HEK293 (cell line): Measurements from ENCODE around the gene FGD4.

Experiments
- CTCF ChIA-PET: fragments of 350-600 bp; formaldehyde crosslinking; extraction: SDS; loops from one replicate; lab custom pipeline; 2021; ENCODE audit warnings: antibody characterized with exemption; lab: Yijun Ruan, JAX
- POLR2A ChIA-PET: fragments of 300-600 bp; formaldehyde crosslinking; extraction: SDS; loops from one replicate; lab custom pipeline; 2020; ENCODE audit warnings: antibody characterized with exemption, inconsistent platforms; lab: Yijun Ruan, JAX
- H3K27ac ChIP-seq: fragments of 200-500 bp; sonication (Bioruptor generic); 2 replicates; pipeline ENCODE4 v1.5.1; 2014; ENCODE audit warnings: low read depth, low read length, control low read depth, inconsistent platforms; ENCODE audit errors: extremely low read depth
- H3K36me3 ChIP-seq, 2 experiments: fragments of 200-500 bp in 1 of 2; sonication (Bioruptor generic) in 1 of 2; 1 replicate in 1 of 2; 2 replicates in 1 of 2; pipeline ENCODE4 v1.5.1; 2014 to 2017; ENCODE audit warnings: inconsistent platforms in 2 of 2, low read length in 2 of 2; ENCODE audit not compliant: control insufficient read depth in 2 of 2, insufficient read depth in 1 of 2
- H3K4me1 ChIP-seq: fragments of 200-500 bp; sonication (Bioruptor generic); 2 replicates; pipeline ENCODE4 v1.5.1; 2014; ENCODE audit warnings: mild to moderate bottlenecking, low read length, inconsistent platforms; ENCODE audit not compliant: control insufficient read depth, insufficient read depth
- H3K4me3 ChIP-seq: 2 replicates; pipeline ENCODE4 v1.5.1; 2011; ENCODE audit warnings: low read depth, mild to moderate bottlenecking, control low read depth, low read length, moderate library complexity
- H3K9me3 ChIP-seq: fragments of 200-500 bp; sonication (Bioruptor generic); 2 replicates; pipeline ENCODE4 v1.5.1; 2014; ENCODE audit warnings: low read depth, low read length, inconsistent platforms; ENCODE audit not compliant: control insufficient read depth, insufficient read depth
- BCL11A ChIP-seq: fragments of 450-650 bp; formaldehyde crosslinking; IDR thresholded peaks from 2 replicates; pipeline ENCODE4 v1.5.1; 2016; ENCODE audit warnings: low read depth, missing biosample characterization, missing genetic modification characterization
- MEIS1 ChIP-seq: sonication (generic); formaldehyde crosslinking; IDR thresholded peaks from 2 replicates; pipeline ENCODE4 v1.8.1; 2022; ENCODE audit warnings: missing genetic modification reagents, mild to moderate bottlenecking, borderline replicate concordance
- SALL2 ChIP-seq: fragments of 450-650 bp; formaldehyde crosslinking; IDR thresholded peaks from 2 replicates; pipeline ENCODE4 v1.5.0; 2017; ENCODE audit warnings: missing biosample characterization, mild to moderate bottlenecking, missing genetic modification characterization, borderline replicate concordance
- SP3 ChIP-seq: fragments of 450-650 bp; formaldehyde crosslinking; IDR thresholded peaks from 2 replicates; pipeline ENCODE4 v1.5.1; 2016; ENCODE audit warnings: missing biosample characterization, missing genetic modification characterization
- ZBTB17 ChIP-seq: fragments of 450-650 bp; formaldehyde crosslinking; IDR thresholded peaks from 2 replicates; pipeline ENCODE4 v1.5.1; 2016; ENCODE audit warnings: missing biosample characterization, missing genetic modification characterization
- ZBTB48 ChIP-seq: fragments of 450-650 bp; formaldehyde crosslinking; IDR thresholded peaks from 2 replicates; pipeline ENCODE4 v1.5.1; 2016; ENCODE audit warnings: missing biosample characterization, missing genetic modification characterization
- ZNF175 ChIP-seq: fragments of 450-650 bp; formaldehyde crosslinking; IDR thresholded peaks from 2 replicates; pipeline ENCODE4 v1.5.1; 2016; ENCODE audit warnings: missing biosample characterization, missing genetic modification characterization
- ZNF184 ChIP-seq: fragments of 450-650 bp; IDR thresholded peaks from 2 replicates; pipeline ENCODE4 v1.5.1; 2018; ENCODE audit warnings: missing biosample characterization, mild to moderate bottlenecking, missing genetic modification characterization
- ZNF2 ChIP-seq: fragments of 450-650 bp; formaldehyde crosslinking; IDR thresholded peaks from 2 replicates; pipeline ENCODE4 v1.5.1; 2016; ENCODE audit warnings: missing biosample characterization, missing genetic modification characterization
- ZNF221 ChIP-seq: fragments of 450-650 bp; formaldehyde crosslinking; IDR thresholded peaks from 2 replicates; pipeline ENCODE4 v1.5.1; 2017; ENCODE audit warnings: missing biosample characterization, missing genetic modification characterization, borderline replicate concordance
- ZNF37A ChIP-seq: fragments of 450-650 bp; IDR thresholded peaks from 2 replicates; pipeline ENCODE4 v1.5.1; 2018; ENCODE audit warnings: missing biosample characterization, missing genetic modification characterization
- ZNF600 ChIP-seq: fragments of 450-650 bp; formaldehyde crosslinking; IDR thresholded peaks from 2 replicates; pipeline ENCODE4 v1.5.1; 2016; ENCODE audit warnings: missing biosample characterization, missing genetic modification characterization
- ZNF623 ChIP-seq: fragments of 450-650 bp; formaldehyde crosslinking; IDR thresholded peaks from 2 replicates; pipeline ENCODE4 v1.5.1; 2016; ENCODE audit warnings: missing biosample characterization, missing genetic modification characterization
- ZNF629 ChIP-seq: fragments of 450-650 bp; formaldehyde crosslinking; IDR thresholded peaks from 2 replicates; pipeline ENCODE4 v1.5.1; 2017; ENCODE audit warnings: missing biosample characterization, missing genetic modification characterization
- TF ChIP-seq, protein P1 (sequence below): fragments of 450-650 bp; formaldehyde crosslinking; IDR thresholded peaks from 2 replicates; pipeline ENCODE4 v1.5.1; 2016; ENCODE audit warnings: missing biosample characterization, missing genetic modification characterization
- TF ChIP-seq, protein P2 (sequence below): fragments of 450-650 bp; formaldehyde crosslinking; IDR thresholded peaks from 2 replicates; pipeline ENCODE4 v1.5.1; 2016; ENCODE audit warnings: missing biosample characterization, missing genetic modification characterization, low read depth
- TF ChIP-seq, protein P3 (sequence below): fragments of 450-650 bp; formaldehyde crosslinking; IDR thresholded peaks from 2 replicates; pipeline ENCODE4 v1.5.1; 2016; ENCODE audit warnings: missing biosample characterization, missing genetic modification characterization
- TF ChIP-seq, protein P4 (sequence below): fragments of 450-650 bp; formaldehyde crosslinking; IDR thresholded peaks from 2 replicates; pipeline ENCODE4 v1.5.1; 2016; ENCODE audit warnings: missing biosample characterization, missing genetic modification characterization

The FGD4 gene

DNA sequence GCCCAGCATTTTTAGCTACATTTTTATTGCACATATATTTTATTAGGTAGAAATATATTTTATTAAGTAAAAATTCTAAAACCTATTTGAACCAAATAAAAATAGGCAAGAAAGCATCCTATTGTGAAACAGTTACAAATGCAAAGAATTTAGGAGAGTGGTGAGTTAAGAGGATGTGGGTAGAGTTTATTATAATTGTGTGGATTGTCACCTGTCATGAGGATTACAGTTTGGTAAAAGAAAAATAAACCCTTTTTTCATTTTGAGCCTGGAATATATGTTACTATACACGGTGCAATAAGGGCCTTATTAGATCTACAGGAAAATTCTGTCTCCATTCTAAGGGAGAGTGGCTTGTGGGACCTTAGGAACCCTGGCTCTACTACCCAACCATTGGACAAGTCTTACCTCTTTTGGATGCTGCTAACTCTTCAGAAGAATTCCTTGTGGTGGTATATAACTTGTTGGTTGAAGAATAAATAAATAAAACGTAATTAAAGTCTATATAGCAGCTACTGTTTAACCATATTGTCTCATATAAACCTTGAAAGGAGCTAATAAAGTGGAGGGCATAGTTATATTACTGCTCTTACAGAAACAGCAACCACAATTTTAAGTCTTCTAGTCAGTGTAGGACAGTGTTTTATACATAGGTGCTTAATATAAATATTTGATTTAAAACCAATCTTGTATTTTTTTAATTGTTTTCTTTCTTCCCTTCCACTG is 67.8 kb downstream of the FGD4 start (continued):
- TF ChIP-seq, protein P1, sequence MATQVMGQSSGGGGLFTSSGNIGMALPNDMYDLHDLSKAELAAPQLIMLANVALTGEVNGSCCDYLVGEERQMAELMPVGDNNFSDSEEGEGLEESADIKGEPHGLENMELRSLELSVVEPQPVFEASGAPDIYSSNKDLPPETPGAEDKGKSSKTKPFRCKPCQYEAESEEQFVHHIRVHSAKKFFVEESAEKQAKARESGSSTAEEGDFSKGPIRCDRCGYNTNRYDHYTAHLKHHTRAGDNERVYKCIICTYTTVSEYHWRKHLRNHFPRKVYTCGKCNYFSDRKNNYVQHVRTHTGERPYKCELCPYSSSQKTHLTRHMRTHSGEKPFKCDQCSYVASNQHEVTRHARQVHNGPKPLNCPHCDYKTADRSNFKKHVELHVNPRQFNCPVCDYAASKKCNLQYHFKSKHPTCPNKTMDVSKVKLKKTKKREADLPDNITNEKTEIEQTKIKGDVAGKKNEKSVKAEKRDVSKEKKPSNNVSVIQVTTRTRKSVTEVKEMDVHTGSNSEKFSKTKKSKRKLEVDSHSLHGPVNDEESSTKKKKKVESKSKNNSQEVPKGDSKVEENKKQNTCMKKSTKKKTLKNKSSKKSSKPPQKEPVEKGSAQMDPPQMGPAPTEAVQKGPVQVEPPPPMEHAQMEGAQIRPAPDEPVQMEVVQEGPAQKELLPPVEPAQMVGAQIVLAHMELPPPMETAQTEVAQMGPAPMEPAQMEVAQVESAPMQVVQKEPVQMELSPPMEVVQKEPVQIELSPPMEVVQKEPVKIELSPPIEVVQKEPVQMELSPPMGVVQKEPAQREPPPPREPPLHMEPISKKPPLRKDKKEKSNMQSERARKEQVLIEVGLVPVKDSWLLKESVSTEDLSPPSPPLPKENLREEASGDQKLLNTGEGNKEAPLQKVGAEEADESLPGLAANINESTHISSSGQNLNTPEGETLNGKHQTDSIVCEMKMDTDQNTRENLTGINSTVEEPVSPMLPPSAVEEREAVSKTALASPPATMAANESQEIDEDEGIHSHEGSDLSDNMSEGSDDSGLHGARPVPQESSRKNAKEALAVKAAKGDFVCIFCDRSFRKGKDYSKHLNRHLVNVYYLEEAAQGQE (tag by site-specific recombination): no peak
- TF ChIP-seq ZNF2 (no peak), SP3 (tag by site-specific recombination) (no peak)

DNA sequence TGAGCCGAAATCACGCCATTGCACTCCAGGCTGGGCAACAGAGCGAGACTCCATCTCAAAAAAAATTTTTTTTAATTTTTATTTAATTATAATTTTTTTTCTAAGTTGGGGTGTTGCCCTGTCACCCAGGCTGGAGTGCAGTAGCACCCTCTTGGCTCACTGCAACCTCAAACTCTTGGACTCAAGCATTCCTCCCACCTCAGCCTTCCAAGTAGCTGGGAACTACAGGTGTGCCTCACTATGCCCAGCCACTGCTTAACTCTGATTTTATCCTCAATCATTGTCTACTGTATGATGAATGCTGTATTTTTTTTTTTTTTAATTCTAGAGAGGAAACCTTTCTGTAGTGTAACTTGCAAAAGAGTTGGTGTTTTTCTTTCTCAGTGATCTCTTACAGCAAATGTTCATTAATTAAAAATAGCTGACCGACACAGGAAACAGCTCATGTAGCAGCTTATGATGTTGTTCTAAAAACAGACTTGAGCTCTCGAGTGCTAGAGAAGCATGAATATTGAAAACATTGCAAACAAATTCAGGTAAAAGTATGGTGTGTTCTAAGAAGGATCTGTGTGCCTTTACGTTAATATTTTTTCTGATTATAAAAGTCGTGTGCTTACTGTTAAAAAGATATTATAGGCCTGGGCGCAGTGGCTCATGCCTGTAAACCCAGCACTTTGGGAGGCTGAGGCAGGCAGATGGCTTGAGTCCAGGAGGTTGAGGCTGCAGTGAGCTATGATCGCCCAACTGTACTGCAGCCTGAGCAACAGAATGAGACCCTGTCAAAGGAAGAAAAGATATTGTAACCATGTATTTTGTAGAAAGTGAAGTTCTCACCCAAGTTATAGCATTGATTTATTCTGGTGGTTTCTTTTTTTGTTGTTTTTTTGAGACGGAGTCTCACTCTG is 68.9 kb downstream of the FGD4 start:
- no peak overlapping the region for H3K27ac ChIP-seq
- CTCF ChIA-PET: interaction anchor here (0.7 to 0.9 kb wide), 2 partner anchors 13 to 232 kb away, joined by 3 read pairs; no protein-coding TSS in a partner anchor
- no peaks in the 10 kb centered on the region for H3K36me3 ChIP-seq
- H3K4me3 ChIP-seq: no peak overlapping the region
- POLR2A ChIA-PET: interaction anchor here (0.6 kb wide), 1 partner anchor 62 kb away, joined by 3 read pairs; no protein-coding TSS in a partner anchor
- TF ChIP-seq SALL2 (tag by site-specific recombination) (no peak), MEIS1 (CRISPR knock-in tag) (no peak), ZNF221 (tag by site-specific recombination) (no peak), ZNF37A (tag by site-specific recombination) (no peak), ZNF175 (no peak), ZBTB17 (tag by site-specific recombination) (no peak), ZNF623 (tag by site-specific recombination) (no peak), ZNF600 (tag by site-specific recombination) (no peak), ZNF629 (tag by site-specific recombination) (no peak), BCL11A (tag by site-specific recombination) (no peak), ZNF184 (tag by site-specific recombination) (no peak), ZBTB48 (no peak)
- TF ChIP-seq, protein P2, sequence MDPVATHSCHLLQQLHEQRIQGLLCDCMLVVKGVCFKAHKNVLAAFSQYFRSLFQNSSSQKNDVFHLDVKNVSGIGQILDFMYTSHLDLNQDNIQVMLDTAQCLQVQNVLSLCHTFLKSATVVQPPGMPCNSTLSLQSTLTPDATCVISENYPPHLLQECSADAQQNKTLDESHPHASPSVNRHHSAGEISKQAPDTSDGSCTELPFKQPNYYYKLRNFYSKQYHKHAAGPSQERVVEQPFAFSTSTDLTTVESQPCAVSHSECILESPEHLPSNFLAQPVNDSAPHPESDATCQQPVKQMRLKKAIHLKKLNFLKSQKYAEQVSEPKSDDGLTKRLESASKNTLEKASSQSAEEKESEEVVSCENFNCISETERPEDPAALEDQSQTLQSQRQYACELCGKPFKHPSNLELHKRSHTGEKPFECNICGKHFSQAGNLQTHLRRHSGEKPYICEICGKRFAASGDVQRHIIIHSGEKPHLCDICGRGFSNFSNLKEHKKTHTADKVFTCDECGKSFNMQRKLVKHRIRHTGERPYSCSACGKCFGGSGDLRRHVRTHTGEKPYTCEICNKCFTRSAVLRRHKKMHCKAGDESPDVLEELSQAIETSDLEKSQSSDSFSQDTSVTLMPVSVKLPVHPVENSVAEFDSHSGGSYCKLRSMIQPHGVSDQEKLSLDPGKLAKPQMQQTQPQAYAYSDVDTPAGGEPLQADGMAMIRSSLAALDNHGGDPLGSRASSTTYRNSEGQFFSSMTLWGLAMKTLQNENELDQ (tag by site-specific recombination): no peak
- TF ChIP-seq, protein P3, sequence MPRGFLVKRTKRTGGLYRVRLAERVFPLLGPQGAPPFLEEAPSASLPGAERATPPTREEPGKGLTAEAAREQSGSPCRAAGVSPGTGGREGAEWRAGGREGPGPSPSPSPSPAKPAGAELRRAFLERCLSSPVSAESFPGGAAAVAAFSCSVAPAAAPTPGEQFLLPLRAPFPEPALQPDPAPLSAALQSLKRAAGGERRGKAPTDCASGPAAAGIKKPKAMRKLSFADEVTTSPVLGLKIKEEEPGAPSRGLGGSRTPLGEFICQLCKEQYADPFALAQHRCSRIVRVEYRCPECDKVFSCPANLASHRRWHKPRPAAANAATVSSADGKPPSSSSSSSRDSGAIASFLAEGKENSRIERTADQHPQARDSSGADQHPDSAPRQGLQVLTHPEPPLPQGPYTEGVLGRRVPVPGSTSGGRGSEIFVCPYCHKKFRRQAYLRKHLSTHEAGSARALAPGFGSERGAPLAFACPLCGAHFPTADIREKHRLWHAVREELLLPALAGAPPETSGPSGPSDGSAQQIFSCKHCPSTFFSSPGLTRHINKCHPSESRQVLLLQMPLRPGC (tag by site-specific recombination): no peak
- TF ChIP-seq, protein P4, sequence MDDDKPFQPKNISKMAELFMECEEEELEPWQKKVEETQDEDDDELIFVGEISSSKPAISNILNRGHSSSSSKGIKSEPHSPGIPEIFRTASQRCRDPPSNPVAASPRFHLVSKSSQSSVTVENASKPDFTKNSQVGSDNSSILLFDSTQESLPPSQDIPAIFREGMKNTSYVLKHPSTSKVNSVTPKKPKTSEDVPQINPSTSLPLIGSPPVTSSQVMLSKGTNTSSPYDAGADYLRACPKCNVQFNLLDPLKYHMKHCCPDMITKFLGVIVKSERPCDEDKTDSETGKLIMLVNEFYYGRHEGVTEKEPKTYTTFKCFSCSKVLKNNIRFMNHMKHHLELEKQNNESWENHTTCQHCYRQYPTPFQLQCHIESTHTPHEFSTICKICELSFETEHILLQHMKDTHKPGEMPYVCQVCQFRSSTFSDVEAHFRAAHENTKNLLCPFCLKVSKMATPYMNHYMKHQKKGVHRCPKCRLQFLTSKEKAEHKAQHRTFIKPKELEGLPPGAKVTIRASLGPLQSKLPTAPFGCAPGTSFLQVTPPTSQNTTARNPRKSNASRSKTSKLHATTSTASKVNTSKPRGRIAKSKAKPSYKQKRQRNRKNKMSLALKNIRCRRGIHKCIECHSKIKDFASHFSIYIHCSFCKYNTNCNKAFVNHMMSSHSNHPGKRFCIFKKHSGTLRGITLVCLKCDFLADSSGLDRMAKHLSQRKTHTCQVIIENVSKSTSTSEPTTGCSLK (tag by site-specific recombination): no peak
- TF ChIP-seq, all 188 proteins: peak for 0
- H3K9me3 ChIP-seq: no peaks in the 10 kb centered on the region
- no peaks in the 10 kb centered on the region for H3K4me1 ChIP-seq
